HUDEP-2 (cell line): Measurements from ENCODE around the gene BCL2L12.
A peak's percentile ranks its signal among the peaks of the same experiment; 100 is the strongest.

Experiments
- DNase-seq, 76 experiments: peaks; one replicate each; lab custom pipeline; 2025; ENCODE audit not compliant: unreplicated experiment in 76 of 76; lab: John Stamatoyannopoulos, UW

Gene BCL2L12

DNA sequence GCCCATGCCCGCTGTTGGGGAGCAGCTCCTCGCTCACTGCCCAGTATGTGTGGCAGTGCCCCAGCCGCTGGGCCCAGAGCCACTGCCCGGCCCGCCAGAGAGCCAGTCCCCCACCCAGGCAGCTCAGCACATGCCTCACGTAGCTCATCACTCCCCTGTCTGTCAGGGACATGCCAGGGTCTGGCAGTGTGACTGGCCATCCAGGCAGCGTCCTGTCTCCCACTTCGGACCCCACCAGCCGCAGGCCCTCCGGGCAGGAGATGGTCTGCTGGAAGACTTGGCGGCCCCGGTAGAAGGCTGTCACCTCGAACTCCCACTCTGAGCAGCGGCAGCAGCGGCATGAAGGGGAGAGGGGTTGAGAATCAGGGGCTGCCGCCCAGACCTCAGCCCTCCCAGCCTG, 3.7 kb upstream of the BCL2L12 start:
- no peak for DNase-seq

DNA sequence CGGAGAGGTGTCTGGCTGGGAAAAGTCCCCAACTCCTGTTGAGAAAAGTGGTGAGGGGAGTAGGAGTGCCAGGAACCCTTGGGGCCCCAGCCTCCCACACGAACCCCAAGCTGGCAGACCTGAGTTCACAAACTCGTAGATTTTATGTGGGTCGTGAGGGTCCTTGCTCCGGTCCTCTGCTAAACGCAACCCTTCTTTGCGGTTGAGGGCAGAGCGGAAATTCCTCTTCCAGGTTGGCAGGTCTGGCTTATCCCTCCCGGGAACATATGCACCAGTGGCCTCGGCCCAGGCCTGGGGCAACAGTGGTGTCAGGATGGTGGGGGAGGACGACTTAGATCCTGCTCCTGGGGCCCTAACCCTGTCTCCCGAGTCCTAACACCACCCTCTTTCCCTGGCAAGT, 2.5 kb upstream of the BCL2L12 start:
- no peak for DNase-seq

DNA sequence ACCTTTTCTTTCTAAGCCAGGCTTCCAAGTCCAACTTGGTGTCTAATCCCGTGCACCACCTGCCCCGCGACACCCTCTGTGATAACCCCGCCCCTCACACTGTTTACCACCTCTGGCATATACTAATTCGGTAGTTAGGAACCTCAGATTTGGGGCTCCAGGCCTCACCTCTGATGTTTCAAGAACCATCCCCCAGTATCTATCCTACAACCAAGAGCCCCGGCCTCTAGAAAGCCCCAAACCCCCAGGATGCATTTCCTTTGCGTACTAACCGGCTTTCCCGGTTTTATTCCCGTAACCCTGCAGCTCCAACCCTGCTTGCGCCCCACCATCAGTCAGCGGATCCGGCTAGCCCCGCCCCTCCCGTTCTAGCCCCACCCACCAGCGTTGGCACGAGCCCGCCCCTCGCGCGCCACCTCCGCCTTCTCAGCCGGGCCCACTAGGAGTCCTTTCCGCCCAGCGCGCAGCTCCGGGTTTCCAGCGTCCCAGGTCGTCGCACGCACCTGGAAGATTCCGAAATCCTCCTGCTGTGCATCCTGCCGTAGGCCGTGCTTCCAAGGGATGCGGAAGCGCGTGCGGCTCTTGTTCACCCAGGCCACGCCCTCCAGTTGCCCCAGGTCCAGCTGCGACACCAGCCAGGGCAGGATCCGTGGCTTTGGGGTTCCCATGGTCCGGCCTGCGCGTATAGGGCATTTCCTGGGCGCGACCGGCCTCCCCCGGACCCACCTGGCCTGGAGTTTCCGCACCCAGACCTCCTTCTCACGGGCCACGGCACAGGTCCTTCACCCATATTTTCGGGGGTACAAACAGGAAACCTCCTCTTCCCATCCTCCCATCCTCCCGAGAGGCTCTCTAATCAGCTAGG, 1.3 kb upstream of the BCL2L12 start:
- peak in 70 of 76 experiments; percentile 19 to 96 (median 82) for DNase-seq

DNA sequence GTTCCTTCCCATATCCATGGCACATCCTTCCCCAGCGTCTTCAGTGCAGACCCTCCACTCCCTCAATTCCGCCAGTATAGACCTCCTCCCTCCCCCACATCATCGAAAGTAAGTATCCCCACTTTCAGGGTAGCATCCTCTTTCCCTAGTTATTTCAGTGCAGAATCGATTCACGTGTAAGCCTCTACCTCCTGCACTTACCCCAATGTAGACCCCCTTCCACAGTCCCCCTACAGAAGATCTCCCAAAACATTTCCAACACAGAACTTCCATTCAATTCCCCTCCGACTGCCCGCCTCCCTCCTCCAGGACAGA, 740 bp upstream of the BCL2L12 start:
- peak in 3 of 76 experiments; percentile 35 to 61 (median 52) for DNase-seq

DNA sequence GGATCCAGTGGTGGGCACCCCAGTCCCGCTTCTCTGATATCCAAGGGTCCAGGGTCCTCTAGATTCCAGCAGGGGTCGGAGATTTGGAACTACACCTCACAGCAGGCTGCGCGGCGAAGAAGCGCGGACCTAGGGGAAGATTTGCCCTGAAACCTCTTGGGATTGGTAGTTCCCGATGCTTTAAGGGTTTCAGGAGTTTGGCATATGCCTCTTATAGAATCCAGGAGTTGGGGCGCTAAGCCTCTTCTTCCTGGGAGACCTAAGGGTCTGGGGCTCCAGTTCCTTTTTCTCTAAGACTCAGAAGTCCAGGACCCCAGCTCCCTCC, 349 bp downstream of the BCL2L12 start:
- peak in 2 of 76 experiments; percentile 64 to 65 for DNase-seq

DNA sequence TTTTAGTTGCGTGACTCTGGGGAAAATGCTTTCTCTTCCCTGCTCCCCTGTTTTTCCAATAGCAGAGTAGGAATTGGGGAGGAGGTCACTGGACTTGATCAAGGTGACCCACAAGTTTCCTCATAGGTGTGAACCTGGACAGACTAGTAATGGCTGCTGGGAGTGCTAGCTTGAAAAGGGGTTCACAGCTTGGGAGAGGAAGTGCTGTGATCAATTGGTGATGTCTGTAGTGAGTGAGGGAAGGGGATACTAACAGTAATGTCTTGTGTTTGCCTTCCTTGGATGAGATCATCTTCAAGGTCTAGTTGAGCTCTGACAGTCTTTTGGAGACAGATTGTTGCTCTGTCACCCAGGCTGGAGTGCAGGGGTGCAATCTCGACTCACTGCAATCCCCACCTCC, 1.7 kb downstream of the BCL2L12 start:
- DNase-seq, result no peak

DNA sequence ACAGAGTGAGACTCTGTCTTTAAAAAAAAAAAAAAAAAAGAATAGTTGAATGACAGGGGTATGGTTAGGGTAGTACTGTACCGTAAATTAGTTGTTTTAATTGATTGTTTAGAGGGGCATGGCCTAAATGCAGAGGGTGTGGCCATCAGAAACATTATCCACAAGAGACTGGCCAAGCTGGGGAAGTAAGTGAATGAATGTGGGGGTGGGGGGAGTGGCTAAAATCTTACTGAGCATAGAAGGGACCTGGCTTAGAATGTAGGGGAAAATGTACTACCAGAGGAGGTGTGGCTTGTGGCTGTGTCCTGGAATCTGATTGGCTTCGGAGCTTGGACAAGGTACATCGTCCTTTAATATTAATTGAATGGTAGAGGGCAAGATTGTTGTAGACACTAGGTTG, 3.8 kb downstream of the BCL2L12 start:
- peak in 3 of 76 experiments; percentile 11 to 31 (median 23) for DNase-seq

DNA sequence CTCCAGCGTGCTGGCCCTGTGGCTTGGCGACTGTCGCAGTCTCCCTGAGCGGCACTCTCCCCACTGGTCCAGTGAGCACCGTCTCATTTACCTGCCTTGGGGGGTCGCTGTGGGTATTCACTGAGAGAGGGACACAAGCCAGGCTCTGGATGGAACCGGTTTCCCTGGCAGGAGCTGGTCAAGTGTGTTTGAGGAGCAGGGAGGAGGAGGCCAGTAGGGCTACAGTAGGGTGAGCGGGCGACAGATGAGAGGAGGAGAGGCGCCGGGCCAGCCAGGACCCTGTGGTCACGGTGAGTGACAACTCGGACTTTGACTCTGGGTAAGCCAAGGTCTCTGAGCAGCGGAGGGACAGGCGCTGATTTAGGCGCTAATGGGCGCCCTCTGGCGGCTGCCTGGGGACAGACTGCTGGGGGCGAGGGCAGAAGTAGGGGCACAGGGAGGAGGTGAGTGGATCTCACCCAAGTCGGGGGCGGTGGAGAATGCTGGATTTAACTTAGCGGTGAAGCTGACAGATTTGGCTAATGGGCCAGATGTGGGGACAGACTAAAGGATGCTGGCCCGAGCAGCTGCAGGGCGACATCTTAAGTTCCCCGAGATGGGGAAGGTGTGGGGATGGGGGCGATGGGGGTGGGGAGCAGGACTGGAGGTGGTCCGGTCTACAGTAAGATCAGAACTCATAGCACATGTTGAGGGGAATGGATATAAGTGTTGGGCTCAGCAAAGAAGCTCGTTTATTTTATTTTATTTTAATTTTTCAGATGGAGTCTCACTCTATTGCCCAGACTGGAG, 6.6 kb downstream of the BCL2L12 start:
- DNase-seq, result peak in 61 of 76 experiments; percentile 15 to 83 (median 59)

DNA sequence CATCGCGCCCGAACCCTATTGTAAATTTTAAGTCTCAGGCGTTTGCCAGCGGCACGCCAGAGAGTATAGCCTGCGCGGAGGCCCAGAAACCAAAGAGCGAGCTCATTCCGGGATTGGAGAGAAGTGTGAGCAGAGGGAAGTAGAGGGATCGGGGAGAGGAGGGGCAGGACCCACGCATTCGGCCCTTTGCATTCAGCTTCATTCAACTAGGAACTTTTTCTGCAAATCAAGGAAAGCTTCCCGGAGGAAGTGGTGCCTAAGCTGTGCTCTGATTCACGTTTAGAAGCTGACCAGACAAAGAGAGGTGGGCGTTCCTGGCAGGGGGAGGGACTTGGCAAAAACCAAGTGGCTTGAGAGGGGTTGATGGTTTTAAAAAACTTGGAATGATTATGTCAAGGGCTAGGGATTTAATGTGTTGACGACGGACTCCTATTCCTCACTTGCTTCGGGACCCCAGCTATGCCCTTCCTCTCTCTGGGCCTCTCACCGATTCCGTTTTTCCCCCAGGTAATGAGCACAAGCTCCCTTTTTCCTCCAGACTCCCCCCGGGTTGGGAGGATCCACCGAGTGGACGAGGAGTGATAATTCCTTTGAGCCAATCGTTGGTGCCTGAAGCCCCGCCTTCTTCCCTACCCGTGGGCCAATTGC, 10.5 kb downstream of the BCL2L12 start:
- peak in 68 of 76 experiments; percentile 60 to 100 (median 91) for DNase-seq

DNA sequence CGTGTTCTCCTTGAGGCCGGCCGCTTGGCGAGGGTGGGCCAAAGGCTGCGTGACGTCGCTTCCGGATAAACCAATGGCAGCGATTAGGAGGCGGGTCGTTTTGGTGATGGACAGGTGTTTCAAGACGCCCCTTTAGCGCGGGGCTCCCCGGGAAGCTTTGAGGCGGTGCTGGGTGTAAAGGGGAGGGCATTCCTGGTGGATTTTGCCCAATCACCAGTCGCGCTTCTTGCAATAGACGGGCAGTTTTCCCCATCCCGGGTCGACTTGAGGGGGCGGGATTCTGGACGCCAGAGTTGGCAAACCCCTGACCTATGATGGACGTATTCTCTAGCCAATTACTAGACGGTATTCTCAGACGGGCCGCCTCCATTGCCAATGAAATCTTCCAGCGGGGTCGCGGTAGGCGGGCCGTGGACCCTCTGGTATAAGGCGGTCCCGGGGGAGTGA, 11.1 kb downstream of the BCL2L12 start:
- peak; percentile 99 to 100 (median 100) for DNase-seq

DNA sequence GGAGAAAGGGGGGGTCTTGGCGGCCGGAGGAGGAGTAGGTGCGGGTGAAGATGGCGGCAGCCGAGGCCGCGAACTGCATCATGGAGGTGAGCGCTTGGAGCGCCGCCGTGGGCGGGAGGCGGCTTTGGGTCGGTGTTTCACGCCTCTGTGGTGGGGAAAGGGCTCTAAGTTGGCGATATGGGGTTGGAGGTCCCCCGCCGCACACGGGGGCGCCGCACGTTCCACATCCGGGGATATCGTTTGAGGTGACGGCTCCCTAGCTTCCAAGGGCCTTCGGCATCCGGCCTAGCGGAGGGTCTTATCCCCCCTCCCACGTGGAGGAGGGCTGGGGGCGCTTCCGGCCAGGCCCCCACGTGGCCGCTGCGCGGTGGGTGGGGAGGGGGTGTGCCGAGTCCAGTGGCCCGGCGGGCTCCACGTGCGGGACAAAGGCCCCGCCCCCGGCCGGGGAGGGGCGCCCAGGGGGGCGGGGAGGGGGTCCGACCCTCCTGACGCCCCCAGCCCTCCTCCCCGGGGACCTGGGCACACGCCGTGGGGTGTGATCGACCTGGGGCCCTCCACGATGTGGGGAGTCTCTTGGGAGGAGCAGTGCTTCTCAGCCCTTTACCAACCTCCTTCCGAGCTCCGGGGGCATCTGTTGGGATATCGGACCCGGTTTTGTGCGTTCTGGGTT, 11.6 kb downstream of the BCL2L12 start, which contains the start of gene PRMT1:
TSS of gene PRMT1 (plus strand) at position 41 of the 670 bp plus-strand sequence. CDS start at position 51, 10 bp downstream.
- DNase-seq, result peak in 41 of 76 experiments; percentile 27 to 78 (median 53)

DNA sequence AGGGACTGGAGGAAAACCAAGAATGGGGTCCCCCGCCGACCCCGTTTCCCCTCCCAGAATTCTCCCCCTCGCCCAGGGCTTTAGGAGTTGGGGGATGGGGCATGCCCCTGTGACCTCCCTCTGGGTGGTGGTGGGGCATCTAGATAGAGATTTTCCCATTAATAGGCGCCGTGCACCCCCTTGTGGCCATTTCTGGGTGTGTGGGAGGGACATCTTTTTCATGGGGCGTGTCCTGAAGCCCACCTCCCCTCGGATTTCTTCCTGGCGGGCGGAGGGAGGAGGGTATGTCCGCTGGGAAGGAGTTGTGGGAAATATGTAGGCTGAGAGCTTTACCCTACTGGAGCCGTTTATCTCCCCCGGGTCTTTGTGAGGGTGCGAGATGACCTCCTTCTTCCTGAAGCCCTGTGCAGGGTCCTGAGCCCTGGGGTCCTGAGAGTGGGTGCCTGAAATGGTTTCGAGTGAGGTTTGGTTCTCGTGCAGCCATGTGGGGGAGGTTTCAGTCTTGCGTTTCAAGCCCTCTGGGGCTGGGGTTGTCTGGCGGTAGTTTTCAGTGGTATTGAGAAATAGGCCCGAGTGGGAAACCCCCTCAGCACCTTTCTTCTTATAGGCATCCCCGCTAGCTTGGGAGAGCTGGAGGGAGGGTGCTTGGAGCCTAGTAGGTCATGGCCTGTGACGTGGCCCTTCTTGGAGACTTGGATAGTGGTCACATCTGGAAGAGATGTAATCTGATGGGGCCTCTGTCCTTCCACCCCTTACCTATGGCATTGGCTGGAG, 12.4 kb downstream of the BCL2L12 start:
- DNase-seq, result peak in 64 of 76 experiments; percentile 9 to 83 (median 66)

DNA sequence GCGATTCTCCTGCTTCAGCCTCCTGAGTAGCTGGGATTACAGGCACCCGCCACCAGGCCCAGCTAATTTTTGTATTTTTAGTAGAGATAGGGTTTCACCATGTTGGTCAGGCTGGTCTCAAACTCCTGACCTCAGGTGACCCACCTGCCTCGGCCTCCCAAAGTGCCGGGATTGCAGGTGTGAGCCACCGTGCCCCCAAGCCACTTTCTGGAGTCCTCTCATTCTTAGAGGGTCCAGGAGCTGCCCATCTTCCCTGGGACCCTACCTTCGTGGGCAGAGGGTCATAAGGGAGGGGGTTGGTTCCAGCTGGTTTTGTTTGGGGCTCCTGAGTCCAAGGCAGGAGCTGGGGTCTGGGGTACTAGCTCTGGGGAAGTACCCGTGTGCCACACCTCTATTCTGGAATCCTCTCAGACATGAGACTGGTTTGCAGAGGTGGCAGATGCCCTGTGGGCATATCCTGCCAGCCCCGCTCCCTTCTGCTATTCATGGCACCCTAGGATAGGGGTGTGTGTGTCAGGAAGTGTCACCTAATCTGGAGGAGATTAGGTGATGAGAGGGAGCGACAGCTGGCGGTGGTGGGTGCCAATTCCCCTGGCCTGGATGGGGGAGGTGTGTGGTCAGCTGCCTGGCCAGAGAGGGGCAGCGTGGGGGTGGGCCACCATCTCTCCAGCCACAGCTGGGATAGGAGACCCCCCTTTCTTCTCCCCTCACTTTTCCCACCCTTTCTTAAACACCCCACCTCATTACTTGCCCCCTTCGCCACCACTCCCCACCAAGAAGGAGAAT, 13.4 kb downstream of the BCL2L12 start:
- no peak for DNase-seq

DNA sequence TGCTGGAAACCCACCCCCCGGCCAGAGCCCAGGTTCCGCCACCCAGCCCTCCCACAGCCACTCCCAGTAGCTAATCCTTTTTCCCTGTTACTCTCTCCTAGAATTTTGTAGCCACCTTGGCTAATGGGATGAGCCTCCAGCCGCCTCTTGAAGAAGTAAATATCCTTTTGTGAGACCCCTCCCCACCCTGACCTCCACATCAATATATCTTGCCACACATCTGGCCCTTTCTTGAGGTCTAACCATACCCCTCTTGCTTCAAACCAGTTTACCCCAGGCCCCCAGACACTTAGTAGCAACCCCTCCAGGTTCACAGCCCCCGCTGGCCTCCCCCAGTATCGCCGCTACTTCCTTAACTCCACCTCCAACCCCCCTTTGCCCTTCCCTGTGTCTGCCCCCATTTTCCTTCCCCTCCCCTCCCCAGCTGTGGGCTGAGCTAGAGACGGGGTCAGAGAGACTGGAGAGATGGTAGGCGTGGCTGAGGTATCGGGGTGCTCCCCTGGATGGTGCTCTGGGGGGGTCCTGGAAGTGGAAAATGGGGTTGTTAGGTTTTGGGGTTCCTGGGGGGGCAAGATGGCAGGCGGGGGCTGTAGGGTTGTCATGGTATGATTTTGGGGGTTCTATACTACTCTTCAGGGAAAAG, 14.2 kb downstream of the BCL2L12 start:
- DNase-seq, result no peak

DNA sequence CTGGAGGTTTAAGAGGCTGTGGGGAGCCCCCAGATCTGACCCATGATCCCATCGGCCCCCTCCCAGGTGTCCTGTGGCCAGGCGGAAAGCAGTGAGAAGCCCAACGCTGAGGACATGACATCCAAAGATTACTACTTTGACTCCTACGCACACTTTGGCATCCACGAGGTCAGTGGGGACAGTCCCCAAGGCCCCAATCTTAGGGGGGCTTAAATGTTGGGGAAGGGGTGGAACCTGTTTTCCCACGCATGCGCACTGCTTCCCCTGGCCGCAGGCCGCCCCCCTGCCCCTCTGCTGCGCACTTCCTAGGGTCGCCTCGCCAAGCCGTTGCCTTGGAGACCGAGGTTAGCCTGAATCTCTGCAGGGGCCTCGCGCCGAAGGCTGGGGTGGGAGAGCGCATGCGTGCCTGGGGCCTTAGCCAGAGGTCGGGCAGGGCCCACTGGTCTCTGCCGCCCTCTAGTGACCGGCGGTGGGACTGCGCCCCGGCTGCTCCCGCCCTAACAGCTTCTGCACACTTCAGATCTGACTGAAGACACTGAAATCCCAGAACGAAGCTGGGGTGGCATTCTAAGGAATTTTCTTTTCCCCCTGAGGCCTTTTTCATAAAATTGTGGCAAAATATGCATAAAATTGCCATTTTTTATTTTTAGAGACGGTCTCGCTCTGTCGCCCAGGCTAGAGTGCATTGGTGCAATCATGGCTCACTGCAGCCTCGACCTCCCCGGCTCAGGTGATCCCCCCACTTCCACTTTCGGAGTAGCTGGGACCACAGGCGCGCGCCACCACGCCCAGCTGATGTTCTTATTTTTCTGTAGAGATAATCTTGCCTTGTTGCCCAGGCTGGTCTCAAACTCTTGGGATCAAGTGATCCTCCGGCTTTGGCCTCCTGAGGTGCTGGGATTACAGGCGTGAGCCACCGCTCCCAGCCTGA, 15.0 kb downstream of the BCL2L12 start:
- DNase-seq, result peak in 72 of 76 experiments; percentile 57 to 97 (median 88)

DNA sequence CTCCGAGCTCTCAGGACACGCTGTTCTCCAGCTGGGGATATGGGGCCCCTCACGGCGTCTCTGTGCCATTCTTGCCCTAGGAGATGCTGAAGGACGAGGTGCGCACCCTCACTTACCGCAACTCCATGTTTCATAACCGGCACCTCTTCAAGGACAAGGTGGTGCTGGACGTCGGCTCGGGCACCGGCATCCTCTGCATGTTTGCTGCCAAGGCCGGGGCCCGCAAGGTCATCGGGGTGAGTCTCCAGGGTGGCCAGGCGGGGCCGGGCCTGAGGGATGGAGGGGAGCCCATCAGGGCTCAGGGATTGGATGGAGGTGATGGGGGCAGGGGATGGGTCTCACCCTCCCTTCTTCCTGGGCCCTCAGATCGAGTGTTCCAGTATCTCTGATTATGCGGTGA, 16.1 kb downstream of the BCL2L12 start:
- no peak for DNase-seq

DNA sequence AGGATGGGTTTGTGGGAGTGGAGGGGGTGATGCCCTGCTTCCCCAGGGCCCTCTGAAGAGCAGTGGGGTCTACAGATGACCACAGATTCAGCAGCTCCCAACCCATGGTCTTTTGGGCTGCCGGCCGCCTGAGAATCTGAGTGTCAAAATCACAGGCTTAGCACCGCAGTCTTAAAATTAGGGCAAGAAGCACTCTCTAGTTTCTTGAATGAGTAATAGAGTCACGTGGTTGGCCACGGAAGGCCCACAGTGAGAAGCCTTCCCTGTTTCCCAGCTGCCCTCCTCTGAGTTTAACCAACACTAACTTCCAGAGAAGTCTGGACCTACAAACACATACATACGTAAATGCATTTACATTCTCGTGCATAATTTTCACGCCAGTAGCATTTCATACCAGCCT, 16.5 kb downstream of the BCL2L12 start:
- DNase-seq, result no peak
